ENCODE measurements around the gene COLQ.

DNA sequence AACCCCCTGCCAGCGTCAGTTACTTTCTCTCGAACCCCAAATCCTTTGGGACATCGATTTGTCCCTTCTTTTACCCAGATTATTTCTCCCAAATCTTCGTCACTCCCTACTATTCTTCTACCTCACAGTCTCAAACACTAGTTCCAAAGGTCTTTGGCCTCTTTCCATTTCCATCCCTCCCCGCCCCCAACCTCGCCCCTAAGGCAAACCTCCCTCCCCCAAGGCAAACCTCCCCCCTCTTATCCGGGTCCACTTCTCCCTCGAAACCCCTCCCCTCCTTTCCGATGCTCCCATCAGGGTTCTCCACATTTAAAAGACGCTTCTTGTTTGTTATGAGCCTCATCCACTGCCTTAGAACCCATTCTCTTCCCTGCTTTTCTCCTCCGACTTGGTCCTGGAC is 93.5 kb downstream of the COLQ start:
- TF ChIP-seq, protein P1, sequence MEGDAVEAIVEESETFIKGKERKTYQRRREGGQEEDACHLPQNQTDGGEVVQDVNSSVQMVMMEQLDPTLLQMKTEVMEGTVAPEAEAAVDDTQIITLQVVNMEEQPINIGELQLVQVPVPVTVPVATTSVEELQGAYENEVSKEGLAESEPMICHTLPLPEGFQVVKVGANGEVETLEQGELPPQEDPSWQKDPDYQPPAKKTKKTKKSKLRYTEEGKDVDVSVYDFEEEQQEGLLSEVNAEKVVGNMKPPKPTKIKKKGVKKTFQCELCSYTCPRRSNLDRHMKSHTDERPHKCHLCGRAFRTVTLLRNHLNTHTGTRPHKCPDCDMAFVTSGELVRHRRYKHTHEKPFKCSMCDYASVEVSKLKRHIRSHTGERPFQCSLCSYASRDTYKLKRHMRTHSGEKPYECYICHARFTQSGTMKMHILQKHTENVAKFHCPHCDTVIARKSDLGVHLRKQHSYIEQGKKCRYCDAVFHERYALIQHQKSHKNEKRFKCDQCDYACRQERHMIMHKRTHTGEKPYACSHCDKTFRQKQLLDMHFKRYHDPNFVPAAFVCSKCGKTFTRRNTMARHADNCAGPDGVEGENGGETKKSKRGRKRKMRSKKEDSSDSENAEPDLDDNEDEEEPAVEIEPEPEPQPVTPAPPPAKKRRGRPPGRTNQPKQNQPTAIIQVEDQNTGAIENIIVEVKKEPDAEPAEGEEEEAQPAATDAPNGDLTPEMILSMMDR (IDR thresholded peaks at IDR 0.05): no peak
- TF ChIP-seq POLR2A (IDR thresholded peaks at IDR 0.05): no peak
- no peak for TF ChIP-seq EP300 (IDR thresholded peaks at IDR 0.05)

Measured in tibial nerve (tissue), 4 donors.